A549 (cell line): ENCODE results near the gene KRT8.

ENCODE experiments used
- EP300 ChIP-seq, 2 experiments: fragments of >200 bp; sonication (Bioruptor Twin); formaldehyde crosslinking; IDR thresholded peaks; 2 replicates in 1 of 2; 3 replicates in 1 of 2; pipeline ENCODE4 v1.6.1; 2016 to 2017
- JUN ChIP-seq, 2 experiments: fragments of >200 bp; sonication (Bioruptor Twin); formaldehyde crosslinking; IDR thresholded peaks; 2 replicates in 1 of 2; 3 replicates in 1 of 2; pipeline ENCODE4 v1.6.1; 2016 to 2017
- TF ChIP-seq, protein P1 (sequence below): IDR thresholded peaks from 2 replicates; pipeline ENCODE4 v1.6.1; 2012

DNA sequence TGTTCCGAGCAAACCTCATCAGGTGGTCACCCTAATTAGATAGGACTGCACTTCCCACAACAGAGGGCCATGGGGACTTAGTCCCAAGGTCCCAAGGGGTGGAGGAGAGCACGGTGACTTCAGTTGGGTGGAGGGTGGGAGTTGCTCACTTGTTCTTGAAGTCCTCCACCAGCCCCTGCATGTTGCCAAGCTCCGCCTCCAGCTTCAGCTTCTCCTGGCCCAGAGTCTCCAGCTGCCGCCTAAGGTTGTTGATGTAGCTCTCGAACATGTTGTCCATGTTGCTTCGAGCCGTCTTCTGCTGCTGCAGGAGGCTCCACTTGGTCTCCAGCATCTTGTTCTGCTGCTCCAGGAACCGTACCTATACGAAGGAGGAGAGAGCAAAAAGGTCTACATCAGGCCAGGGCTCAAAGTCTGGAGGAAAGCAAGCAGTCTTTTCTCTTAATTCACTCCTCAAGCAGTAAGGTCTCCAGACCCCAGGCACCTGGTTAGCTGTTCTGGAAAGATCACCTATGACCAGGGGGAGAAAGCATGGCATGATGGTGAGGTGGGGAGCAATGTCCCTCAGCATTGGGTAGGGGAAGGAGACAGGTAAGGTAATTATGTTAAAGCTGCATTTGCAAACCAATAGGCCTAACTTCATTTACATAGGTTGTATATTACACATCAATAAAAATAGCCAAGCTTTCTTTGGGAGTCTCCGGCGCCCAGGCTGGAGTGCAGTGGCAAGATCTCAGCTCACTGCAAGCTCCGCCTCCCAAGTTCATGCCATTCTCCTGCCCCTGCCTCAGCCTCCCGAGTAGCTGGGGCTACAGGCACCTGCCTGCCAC is 2.9 kb downstream of the KRT8 start:
- TF ChIP-seq, protein P1, sequence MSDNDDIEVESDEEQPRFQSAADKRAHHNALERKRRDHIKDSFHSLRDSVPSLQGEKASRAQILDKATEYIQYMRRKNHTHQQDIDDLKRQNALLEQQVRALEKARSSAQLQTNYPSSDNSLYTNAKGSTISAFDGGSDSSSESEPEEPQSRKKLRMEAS = no peak
- TF ChIP-seq EP300 (IDR thresholded peaks at IDR 0.05) = no peak
- TF ChIP-seq JUN (IDR thresholded peaks at IDR 0.05) = peak in 1 of 2 experiments; percentile 34; a peak in 2 of 5 replicates
